Hepatocyte (in vitro differentiated cells): ENCODE measurements around the gene COL4A2.

Experiments
- EZH2 ChIP-seq: fragments of 200-600 bp; sonication (generic); IDR thresholded peaks from 2 replicates; pipeline ENCODE4 v1.6.1; 2016; ENCODE audit warnings: antibody characterized with exemption, mild to moderate bottlenecking, borderline replicate concordance
- EZH2phosphoT487 ChIP-seq: fragments of 200-600 bp; sonication (generic); IDR thresholded peaks from one replicate; pipeline ENCODE4 v1.6.1; 2018; ENCODE audit warnings: antibody characterized with exemption, mild to moderate bottlenecking, low read depth, moderate library complexity; ENCODE audit not compliant: unreplicated experiment, severe bottlenecking
- TF ChIP-seq, protein P1 (sequence below): fragments of 200-600 bp; sonication (generic); IDR thresholded peaks from 2 replicates; pipeline ENCODE4 v1.5.1; 2016; ENCODE audit warnings: antibody characterized with exemption, mild to moderate bottlenecking; ENCODE audit not compliant: poor library complexity

DNA sequence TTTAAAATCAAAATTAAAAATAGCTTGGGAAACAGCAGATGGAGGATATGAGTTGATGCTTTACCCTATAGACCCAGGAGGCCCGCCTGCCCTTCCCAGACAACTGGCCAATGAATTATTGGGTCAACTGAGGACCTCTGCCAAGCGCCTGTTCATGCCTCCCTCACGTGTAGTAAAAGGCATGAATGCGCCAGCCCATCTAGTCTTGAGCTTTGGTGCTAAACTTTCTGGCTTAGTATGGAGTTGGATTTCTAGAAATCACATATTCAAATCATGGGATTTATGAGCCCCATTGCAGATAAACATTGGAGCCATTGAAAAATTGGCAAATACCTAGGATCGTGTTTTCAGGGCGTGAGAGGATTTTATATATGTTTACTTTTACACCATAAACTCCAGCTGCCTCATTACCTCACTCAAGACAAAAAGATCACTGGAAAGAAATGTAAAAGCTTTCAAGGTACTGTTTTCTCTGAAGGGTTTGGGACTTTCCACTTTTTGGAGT is 47.1 kb downstream of the COL4A2 start:
- TF ChIP-seq, protein P1, sequence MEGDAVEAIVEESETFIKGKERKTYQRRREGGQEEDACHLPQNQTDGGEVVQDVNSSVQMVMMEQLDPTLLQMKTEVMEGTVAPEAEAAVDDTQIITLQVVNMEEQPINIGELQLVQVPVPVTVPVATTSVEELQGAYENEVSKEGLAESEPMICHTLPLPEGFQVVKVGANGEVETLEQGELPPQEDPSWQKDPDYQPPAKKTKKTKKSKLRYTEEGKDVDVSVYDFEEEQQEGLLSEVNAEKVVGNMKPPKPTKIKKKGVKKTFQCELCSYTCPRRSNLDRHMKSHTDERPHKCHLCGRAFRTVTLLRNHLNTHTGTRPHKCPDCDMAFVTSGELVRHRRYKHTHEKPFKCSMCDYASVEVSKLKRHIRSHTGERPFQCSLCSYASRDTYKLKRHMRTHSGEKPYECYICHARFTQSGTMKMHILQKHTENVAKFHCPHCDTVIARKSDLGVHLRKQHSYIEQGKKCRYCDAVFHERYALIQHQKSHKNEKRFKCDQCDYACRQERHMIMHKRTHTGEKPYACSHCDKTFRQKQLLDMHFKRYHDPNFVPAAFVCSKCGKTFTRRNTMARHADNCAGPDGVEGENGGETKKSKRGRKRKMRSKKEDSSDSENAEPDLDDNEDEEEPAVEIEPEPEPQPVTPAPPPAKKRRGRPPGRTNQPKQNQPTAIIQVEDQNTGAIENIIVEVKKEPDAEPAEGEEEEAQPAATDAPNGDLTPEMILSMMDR = no peak
- TF ChIP-seq EZH2 (no peak), EZH2phosphoT487 (no peak)
